Occipital lobe (tissue), 2 donors: ENCODE measurements around the gene ZNF629. TPM values are rescaled to one million over a fixed set of nuclear protein-coding genes. Genes with fewer than 3 reads are reported as not detected.

Experiments
- DNase-seq: peaks from one replicate; lab custom pipeline; 2025; lab: John Stamatoyannopoulos, UW
- total RNA-seq: library from RNA; depleted of rRNA; stranded (reverse); fragments of >200 nt; gene quantifications from one replicate; pipeline ENCODE4 v1.2.3, GENCODE V29; 2014

Gene ZNF629
- total RNA-seq, 1 donor from 2014 or later, result 11.5 TPM

GRCh38 chr16:30786115-30786935 is 680 bp downstream of the ZNF629 start:
- peak; percentile 51 for DNase-seq

GRCh38 chr16:30785126-30786106 is 1.6 kb downstream of the ZNF629 start:
- DNase-seq, result no peak

- no peak for DNase-seq
These were observed 2.8 kb downstream of the ZNF629 start for GRCh38 chr16:30784215-30784614.

GRCh38 chr16:30783280-30784109 is 3.5 kb downstream of the ZNF629 start:
- no peak for DNase-seq

- DNase-seq, result no peak
These were observed 4.3 kb downstream of the ZNF629 start for GRCh38 chr16:30782486-30783279.

- no peak for DNase-seq
These were observed 6.5 kb downstream of the ZNF629 start for GRCh38 chr16:30780549-30780948.

GRCh38 chr16:30780021-30780420 is 7.0 kb downstream of the ZNF629 start:
- no peak for DNase-seq

- no peak for DNase-seq
These were observed 7.4 kb downstream of the ZNF629 start for GRCh38 chr16:30779596-30779995.

GRCh38 chr16:30778549-30779244 is 8.3 kb downstream of the ZNF629 start:
- no peak for DNase-seq

- DNase-seq, result no peak
These were observed 9.3 kb downstream of the ZNF629 start for GRCh38 chr16:30777591-30778297.

- peak; percentile 82 for DNase-seq
These were observed 11.4 kb downstream of the ZNF629 start for GRCh38 chr16:30775392-30776188.

GRCh38 chr16:30775131-30775391 is 11.9 kb downstream of the ZNF629 start:
- DNase-seq, result no peak

GRCh38 chr16:30774367-30775130 is 12.5 kb downstream of the ZNF629 start:
- DNase-seq, result no peak

- DNase-seq, result no peak
These were observed 13.2 kb downstream of the ZNF629 start for GRCh38 chr16:30773826-30774225.

- no peak for DNase-seq
These were observed 15.3 kb downstream of the ZNF629 start for GRCh38 chr16:30771726-30772125.

GRCh38 chr16:30769379-30770089 is 17.5 kb downstream of the ZNF629 start:
- DNase-seq, result no peak

- DNase-seq, result no peak
These were observed 18.3 kb downstream of the ZNF629 start for GRCh38 chr16:30768583-30769181.
